IMR-90 (cell line): ENCODE measurements around the gene FBLN1. TPM values are rescaled to one million over a fixed set of nuclear protein-coding genes. Genes with fewer than 3 reads are reported as not detected.
A peak's percentile ranks its signal among the peaks of the same experiment; 100 is the strongest.

Source experiments
- FOS ChIP-seq: fragments of 150-350 bp; IDR thresholded peaks from 2 replicates; pipeline ENCODE4 v1.6.1; 2016; ENCODE audit warnings: low read depth, low read length
- POLR2A ChIP-seq: IDR thresholded peaks from 2 replicates; pipeline ENCODE4 v1.6.1; 2012; ENCODE audit warnings: mild to moderate bottlenecking, low read depth, low read length
- RAD21 ChIP-seq: IDR thresholded peaks from 2 replicates; pipeline ENCODE4 v1.6.1; 2012; ENCODE audit warnings: low read length, improper control_type of control experiment
- polyA plus RNA-seq, 3 experiments: library from polyadenylated mRNA; depleted of rRNA; stranded (reverse); fragments of >200 nt; gene quantifications; 2 replicates each; pipeline ENCODE4 v1.2.3, GENCODE V29; 2012; ENCODE audit warnings: low replicate concordance in 1 of 3
- total RNA-seq: library from RNA; depleted of rRNA; stranded (reverse); fragments of >200 nt; gene quantifications from 2 replicates; pipeline ENCODE4 v1.2.3, GENCODE V29; 2012
- TF ChIP-seq, protein P1 (sequence below): fragments of 150-350 bp; IDR thresholded peaks from 2 replicates; pipeline ENCODE4 v1.6.1; 2017; ENCODE audit warnings: mild to moderate bottlenecking, antibody characterized with exemption, low read length, low read depth

FBLN1 gene
- total and polyA plus RNA-seq, 2 of the 4 experiments (the other 2 are of a cell fraction), result 11.3 to 87.9 TPM

DNA sequence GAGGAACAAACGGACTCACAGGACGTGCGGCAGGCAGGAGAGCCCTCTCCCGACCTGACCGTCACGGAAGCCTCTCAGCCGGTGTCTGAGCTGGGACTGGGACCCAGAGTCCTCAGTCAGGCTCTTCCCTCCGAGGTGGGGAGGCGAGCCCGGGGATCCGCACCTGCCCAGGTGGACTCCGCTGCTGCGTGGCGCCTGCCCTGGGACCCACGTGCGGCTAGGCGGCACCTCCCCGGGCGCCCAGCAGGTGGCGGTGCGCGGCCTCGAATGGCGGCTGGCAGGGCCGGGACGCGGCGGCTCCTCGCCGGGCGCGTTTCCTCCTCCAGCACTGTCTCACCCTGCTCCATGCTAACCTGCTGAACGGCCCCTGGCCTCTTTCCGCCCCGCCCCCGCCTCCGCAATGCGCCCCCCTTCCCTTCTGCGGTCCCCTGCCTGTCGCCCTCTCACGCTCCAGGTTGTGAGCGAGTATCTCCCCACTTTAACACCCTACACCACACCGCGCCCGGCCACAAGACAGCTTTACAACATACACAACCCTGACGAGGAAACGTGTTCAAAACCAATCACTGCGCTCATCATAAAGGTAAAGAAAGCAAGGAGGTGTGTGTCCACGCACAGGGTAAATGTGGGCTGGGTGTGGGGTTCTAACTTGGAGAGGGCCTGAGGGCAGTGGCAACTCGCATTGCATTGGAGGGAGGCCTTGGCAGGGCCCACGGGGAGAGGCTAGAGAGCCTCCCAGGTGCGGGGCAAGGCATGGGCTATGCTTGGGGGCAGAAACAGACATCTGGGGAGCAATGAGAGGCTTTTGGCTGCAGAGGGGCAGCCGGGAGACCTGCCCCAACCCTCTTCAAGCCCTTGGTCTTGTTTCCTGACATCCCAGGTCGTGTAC lies 143.1 kb downstream of the FBLN1 start (continued):
- TF ChIP-seq, protein P1, sequence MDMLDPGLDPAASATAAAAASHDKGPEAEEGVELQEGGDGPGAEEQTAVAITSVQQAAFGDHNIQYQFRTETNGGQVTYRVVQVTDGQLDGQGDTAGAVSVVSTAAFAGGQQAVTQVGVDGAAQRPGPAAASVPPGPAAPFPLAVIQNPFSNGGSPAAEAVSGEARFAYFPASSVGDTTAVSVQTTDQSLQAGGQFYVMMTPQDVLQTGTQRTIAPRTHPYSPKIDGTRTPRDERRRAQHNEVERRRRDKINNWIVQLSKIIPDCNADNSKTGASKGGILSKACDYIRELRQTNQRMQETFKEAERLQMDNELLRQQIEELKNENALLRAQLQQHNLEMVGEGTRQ, result peak; percentile 58; the same call in 1 of the 2 replicates
- peak; percentile 56 for TF ChIP-seq POLR2A
- TF ChIP-seq FOS, result no peak
- peak; percentile 97 for TF ChIP-seq RAD21
